HG02642 (cell line): ENCODE data around the gene GRIN2D.

Experiments
- ATAC-seq: cut with Tn5 transposase; IDR thresholded peaks from one replicate; pipeline ENCODE4 v1.9.1; 2021; ENCODE audit warnings: mild to moderate bottlenecking; ENCODE audit not compliant: unreplicated experiment, poor library complexity

The GRIN2D gene

GRCh38 chr19:48396016-48396823 lies 2.8 kb downstream of the GRIN2D start:
- ATAC-seq = no peak

DNA sequence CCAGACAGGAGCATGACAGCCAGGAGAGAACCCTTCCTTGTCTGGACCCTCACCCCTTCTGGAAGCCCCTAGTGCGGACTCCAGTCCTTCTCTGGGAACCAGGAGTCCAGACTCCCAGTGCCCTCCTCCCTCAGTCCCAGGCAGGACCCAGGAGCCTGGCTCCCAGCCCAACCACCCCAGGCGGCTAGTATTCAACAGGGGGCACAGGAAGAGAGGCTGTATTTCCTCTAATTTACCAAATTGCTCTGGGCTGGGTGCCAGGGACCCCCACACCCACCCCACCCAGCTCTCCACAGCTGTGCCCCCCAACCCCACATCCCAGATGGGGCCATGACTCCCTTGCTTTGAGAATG lies 3.3 kb downstream of the GRIN2D start:
- no peak for ATAC-seq

DNA sequence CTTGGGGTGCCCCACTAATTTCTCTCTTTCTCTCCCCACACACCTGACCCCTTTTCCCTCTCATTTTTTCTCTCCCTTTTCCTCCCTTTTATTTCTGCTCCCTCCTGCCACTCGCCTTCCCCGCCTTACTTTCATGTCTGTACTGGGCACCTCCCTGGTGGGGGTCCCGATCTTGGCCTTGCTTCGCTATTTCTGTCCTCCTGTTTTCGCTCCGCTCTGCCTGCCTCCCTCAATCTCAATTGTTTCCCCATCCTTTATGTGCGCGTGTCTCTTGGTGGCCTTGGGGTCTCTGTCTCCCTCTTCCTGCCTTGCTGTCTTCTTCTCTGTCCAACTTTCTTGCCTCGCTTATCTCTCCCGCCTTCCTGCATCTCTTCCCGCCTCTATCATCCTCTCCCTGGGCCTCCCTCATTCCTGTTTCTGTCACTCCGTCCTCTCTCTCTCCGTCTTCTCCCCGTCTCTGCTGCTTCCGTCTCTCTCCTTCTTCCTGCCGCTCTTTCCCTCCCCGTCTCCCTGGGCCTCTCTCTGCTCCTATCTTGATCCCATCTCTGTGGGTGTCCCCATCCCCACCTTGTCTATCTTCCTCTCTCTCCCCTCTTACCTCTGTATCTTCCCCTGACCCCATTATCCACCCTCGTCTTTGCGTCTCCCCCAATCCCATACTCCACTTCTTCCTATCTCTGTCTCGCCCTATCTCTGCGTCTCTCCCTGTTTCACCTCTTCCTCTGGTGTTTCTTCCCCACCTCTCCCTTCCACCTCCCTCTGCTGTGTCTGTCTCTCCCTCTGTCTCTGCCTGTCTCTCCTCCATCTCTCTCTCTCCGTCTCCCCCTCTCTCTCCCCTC lies 4.0 kb downstream of the GRIN2D start:
- ATAC-seq = no peak

DNA sequence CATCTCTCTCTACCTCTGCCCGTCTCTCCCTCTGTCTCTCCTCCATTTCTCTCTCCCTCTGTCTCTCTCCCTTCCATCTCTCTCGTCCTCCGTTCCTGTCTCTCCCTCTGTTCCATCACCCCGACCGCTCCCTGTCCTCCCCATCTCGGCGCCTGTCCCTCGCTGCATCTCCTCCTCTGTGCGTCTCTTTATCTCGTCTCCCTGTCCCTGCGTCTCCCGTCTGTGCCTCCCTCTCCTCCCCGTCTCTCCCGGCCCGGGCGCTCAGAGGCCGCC lies 4.6 kb downstream of the GRIN2D start:
- ATAC-seq = no peak

DNA sequence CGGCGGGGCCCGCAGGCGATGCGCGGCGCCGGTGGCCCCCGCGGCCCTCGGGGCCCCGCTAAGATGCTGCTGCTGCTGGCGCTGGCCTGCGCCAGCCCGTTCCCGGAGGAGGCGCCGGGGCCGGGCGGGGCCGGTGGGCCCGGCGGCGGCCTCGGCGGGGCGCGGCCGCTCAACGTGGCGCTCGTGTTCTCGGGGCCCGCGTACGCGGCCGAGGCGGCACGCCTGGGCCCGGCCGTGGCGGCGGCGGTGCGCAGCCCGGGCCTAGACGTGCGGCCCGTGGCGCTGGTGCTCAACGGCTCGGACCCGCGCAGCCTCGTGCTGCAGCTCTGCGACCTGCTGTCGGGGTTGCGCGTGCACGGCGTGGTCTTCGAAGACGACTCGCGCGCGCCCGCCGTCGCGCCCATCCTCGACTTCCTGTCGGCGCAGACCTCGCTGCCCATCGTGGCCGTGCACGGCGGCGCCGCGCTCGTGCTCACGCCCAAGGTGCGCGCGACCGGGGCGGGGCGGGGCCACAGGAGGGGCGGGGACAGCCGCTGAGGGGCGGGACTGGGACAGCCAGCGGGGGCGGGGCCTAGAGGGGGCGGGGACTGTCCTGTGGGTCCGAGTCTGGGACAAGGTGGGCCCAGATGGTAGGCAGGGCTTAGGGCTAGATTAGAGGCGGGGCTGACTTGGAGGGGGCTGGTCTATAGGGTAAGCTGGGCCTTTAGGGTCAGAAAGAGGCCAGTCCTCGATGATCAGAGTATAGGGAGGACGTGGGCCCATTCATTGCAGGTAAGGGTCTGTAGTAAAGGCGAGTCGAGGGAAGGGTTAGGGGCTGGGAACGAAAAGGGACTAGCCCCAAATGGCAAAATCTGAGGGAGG lies 5.1 kb downstream of the GRIN2D start:
- ATAC-seq = peak; percentile 50

DNA sequence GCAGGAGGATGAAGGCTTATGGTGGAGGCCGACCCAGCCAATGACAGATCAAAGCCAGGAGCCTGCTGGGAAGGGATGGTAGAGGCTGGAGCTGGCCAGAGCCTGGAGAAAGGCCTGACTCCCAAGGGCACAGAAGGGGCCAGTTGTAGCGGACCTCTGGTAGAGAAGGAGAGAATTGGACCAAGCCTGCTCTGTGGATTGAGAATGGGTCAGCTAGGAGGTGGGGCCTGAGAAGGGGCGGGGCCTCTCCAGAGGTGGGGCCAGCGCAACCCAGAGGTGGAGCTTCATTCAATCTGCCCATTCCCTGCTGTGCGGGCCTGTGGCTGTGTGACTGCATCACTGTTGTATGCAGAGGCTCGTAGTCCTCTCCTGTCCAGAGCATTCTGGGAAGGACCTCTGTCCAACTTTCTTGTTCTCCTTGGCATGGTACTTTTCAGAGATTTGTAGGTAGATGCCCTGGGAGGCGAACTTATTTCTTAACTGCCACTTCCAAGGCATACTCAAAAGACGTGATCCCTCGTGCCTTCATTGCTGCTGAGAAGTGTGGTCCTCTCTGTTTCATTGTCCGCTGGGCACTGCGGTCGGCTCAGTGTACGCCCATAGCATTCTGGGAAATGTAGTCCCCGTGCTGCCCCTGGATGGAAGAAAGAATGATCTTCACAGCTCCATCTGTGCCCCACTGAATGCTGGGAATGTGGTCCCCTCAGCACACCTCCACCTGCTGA lies 6.7 kb downstream of the GRIN2D start:
- ATAC-seq = no peak

- no peak for ATAC-seq
These were observed 7.8 kb downstream of the GRIN2D start for GRCh38 chr19:48401287-48401686.

DNA sequence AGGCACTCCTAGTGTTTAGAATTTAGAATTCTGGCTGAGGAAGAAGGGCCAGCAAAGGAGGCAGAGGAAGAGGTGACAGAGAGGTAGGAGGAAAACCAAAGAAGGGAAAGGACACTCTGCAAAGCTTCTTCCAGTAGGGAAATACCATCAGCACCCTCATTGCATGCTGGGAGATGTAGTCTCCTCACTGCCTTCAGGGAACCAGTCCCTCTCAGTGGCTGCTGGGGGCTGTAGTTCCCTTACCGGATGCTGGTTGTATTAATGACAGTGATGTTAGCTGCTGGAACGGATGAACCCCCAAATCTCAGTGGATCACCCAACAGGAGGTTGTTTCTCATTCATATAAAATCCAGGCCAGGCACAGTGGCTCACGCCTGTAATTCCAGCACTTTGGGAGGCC lies 10.1 kb downstream of the GRIN2D start:
- peak; percentile 58 for ATAC-seq

GRCh38 chr19:48405010-48405659 lies 11.7 kb downstream of the GRIN2D start:
- no peak for ATAC-seq

- no peak for ATAC-seq
These were observed 12.4 kb downstream of the GRIN2D start for GRCh38 chr19:48405850-48406249.

DNA sequence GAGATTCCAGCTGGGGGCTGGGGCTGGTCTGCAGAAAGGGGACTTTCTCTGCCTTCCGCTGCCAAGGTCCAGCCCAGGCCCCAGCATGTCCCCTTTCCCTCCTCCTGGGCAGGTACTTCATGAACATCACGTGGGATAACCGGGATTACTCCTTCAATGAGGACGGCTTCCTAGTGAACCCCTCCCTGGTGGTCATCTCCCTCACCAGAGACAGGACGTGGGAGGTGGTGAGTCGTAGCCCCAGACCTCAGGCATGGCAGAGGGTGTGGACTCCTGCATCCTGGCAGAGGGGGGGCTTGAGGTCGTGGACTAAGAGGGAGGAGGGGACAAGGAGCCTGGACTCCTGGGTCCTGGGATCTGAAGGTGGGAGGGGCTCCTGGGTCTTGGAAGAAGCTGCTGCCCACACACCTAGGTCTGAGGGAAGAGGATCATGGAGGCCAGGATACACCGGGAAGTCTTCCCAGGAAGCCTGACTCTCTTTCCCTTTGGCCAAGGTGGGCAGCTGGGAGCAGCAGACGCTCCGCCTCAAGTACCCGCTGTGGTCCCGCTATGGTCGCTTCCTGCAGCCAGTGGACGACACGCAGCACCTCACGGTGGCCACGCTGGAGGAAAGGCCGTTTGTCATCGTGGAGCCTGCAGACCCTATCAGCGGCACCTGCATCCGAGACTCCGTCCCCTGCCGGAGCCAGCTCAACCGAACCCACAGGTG lies 20.6 kb downstream of the GRIN2D start:
- ATAC-seq = no peak

- no peak for ATAC-seq
These were observed 21.9 kb downstream of the GRIN2D start for GRCh38 chr19:48415395-48415794.

DNA sequence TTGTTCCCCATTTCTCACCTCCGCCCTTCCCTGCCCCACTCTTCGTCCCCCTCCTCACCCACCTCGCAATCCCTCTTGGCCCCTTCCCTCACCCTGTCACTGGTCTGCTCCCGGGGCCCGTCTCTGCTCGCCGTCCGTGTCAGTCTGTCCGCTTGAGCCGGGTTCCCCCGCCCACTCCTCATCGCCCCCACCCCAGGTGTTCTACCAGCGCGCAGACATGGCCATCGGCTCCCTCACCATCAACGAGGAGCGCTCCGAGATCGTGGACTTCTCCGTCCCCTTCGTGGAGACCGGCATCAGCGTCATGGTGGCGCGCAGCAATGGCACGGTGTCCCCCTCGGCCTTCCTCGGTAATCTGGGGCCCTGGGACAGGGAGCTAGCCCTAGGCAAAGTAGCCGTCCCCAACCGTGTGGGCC lies 22.3 kb downstream of the GRIN2D start:
- ATAC-seq = no peak

- no peak for ATAC-seq
These were observed 24.0 kb downstream of the GRIN2D start for GRCh38 chr19:48417421-48417820.

GRCh38 chr19:48418317-48419064 lies 25.0 kb downstream of the GRIN2D start:
- ATAC-seq = no peak

GRCh38 chr19:48419158-48419920 lies 25.9 kb downstream of the GRIN2D start:
- ATAC-seq = no peak

- ATAC-seq = no peak
These were observed 28.1 kb downstream of the GRIN2D start for GRCh38 chr19:48421548-48421947.

- no peak for ATAC-seq
These were observed 31.3 kb downstream of the GRIN2D start for GRCh38 chr19:48424694-48425219.
